CD8-positive, alpha-beta memory T cell (primary cell): ENCODE measurements around the gene LPIN1. TPM values are rescaled to one million over a fixed set of nuclear protein-coding genes. Genes with fewer than 3 reads are reported as not detected.
A peak's percentile ranks its signal among the peaks of the same experiment; 100 is the strongest.

Experiments
- CTCF ChIA-PET: fragments of 350-600 bp; sonication (Branson Sonifier 250); formaldehyde crosslinking; loops from one replicate; lab custom pipeline; 2021; ENCODE audit warnings: antibody characterized with exemption; lab: Charles Lee
- POLR2A ChIA-PET: fragments of 350-600 bp; sonication (Branson Sonifier 250); formaldehyde crosslinking; loops from one replicate; lab custom pipeline; 2021; ENCODE audit warnings: antibody characterized with exemption; lab: Charles Lee
- DNase-seq, 5 donors: peaks; one replicate each; pipeline versions ENCODE4 v3.0.0 to v3.0.0-alpha.2; 2020 to 2022; ENCODE audit warnings: mixed read lengths in 1 of 5
- H3K27ac ChIP-seq: one replicate; pipeline ENCODE4 v1.7.0; 2013; ENCODE audit warnings: low read depth, mild to moderate bottlenecking, low read length, moderate library complexity
- H3K27me3 ChIP-seq: 2 replicates; pipeline ENCODE4 v1.7.0; 2013; ENCODE audit warnings: low read length, mild to moderate bottlenecking; ENCODE audit not compliant: insufficient read depth, poor library complexity, severe bottlenecking
- H3K36me3 ChIP-seq: 2 replicates; pipeline ENCODE4 v1.7.0; 2013; ENCODE audit warnings: mild to moderate bottlenecking, low read length, moderate library complexity; ENCODE audit not compliant: insufficient read depth
- H3K4me1 ChIP-seq: 2 replicates; pipeline ENCODE4 v1.7.0; 2013; ENCODE audit warnings: mild to moderate bottlenecking, low read length, moderate library complexity; ENCODE audit not compliant: insufficient read depth
- H3K4me3 ChIP-seq: 2 replicates; pipeline ENCODE4 v1.7.0; 2013; ENCODE audit warnings: mild to moderate bottlenecking, low read length
- H3K9me3 ChIP-seq: 2 replicates; pipeline ENCODE4 v1.7.0; 2013; ENCODE audit warnings: mild to moderate bottlenecking, low read length
- H3K27ac Mint-ChIP-seq, 8 donors: one replicate each; pipeline ENCODE4 v1.8.0; 2020 to 2021; ENCODE audit warnings: mixed read lengths in 8 of 8, mild to moderate bottlenecking in 6 of 8, inconsistent platforms in 3 of 8, moderate library complexity in 3 of 8
- H3K27me3 Mint-ChIP-seq, 2 donors: one replicate each; pipeline ENCODE4 v1.8.0; 2020 to 2021; ENCODE audit warnings: mixed read lengths in 2 of 2, mild to moderate bottlenecking in 1 of 2, moderate library complexity in 1 of 2
- H3K36me3 Mint-ChIP-seq, 3 donors: one replicate each; pipeline ENCODE4 v1.8.0; 2020 to 2021; ENCODE audit warnings: mixed read lengths in 3 of 3, inconsistent platforms in 1 of 3, mild to moderate bottlenecking in 1 of 3
- H3K4me1 Mint-ChIP-seq, 3 donors: one replicate each; pipeline ENCODE4 v1.8.0; 2020 to 2021; ENCODE audit warnings: mixed read lengths in 3 of 3, inconsistent platforms in 1 of 3, mild to moderate bottlenecking in 1 of 3
- H3K4me3 Mint-ChIP-seq, 7 donors: one replicate each; pipeline ENCODE4 v1.8.0; 2020 to 2021; ENCODE audit warnings: mixed read lengths in 7 of 7, mild to moderate bottlenecking in 6 of 7, moderate library complexity in 4 of 7, inconsistent platforms in 2 of 7
- H3K9me3 Mint-ChIP-seq, 5 donors: one replicate each; pipeline ENCODE4 v1.8.0; 2020 to 2022; ENCODE audit warnings: mixed read lengths in 5 of 5, mild to moderate bottlenecking in 3 of 5, moderate library complexity in 2 of 5, inconsistent platforms in 1 of 5
- polyA plus RNA-seq: library from polyadenylated mRNA; unstranded; fragments of 300-500 nt; fragmentation: Illumina TruSeq; gene quantifications from one replicate; pipeline ENCODE4 v1.2.3, GENCODE V29; 2021
- total RNA-seq, 2 experiments: library from RNA; stranded (reverse); gene quantifications; one replicate each; pipeline ENCODE4 v1.2.3, GENCODE V29; 2021

Gene LPIN1
- total and polyA plus RNA-seq, 3 experiments from 2014 or later, result 25.7 to 37.1 (median 34.8) TPM

- Histone ChIP-seq H3K4me3 (no peak overlapping the region), H3K4me1 (no peaks in the 10 kb centered on the region), H3K27me3 (no peaks in the 10 kb centered on the region), H3K36me3 (no peaks in the 10 kb centered on the region), H3K9me3 (no peaks in the 10 kb centered on the region), H3K27ac (no peak overlapping the region)
- ChIA-PET POLR2A (no interaction called here), CTCF (interaction anchor here (0.9 kb wide), 1 partner anchor 1138 kb away, joined by 4 read pairs; no protein-coding TSS in a partner anchor)
- no peaks in the 10 kb centered on the region for H3K9me3 Mint-ChIP-seq
- peaks cover 1 to 5% of the 10 kb centered on the region in 2 donors for H3K27me3 Mint-ChIP-seq
- no peak overlapping the region for H3K4me3 Mint-ChIP-seq
- no peaks in the 10 kb centered on the region for H3K36me3 Mint-ChIP-seq
- no peak for DNase-seq
- H3K27ac Mint-ChIP-seq, result no peak overlapping the region
- H3K4me1 Mint-ChIP-seq, result peaks cover 3 to 12% (median 7%) of the 10 kb centered on the region in 3 donors
Observed at GRCh38 chr2:11869391-11869991, 123.1 kb downstream of the LPIN1 start.

DNA sequence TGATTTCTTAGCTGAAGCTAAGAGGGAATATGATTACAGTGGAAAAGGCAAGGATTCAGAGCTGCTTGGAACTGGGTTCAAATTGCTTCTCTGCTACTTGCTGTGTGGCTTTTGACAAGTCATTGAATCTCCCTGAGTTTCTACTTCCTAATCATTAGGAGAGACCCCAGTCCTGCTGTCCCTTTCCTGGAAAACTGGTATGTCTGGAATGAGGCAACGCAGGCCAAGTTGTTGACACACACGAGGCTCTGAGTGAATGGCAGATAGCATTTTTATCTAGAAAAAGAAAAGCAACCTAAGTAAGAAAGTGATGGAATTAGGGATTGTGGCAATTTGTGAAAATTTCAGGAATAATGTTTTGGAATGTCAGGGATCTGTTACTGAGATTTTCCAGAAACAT is 123.6 kb downstream of the LPIN1 start:
- no peak overlapping the region for H3K27ac ChIP-seq
- no peak for DNase-seq
- ChIA-PET POLR2A (no interaction called here), CTCF (interaction anchor here (0.9 kb wide), 1 partner anchor 1137 kb away, joined by 4 read pairs; no protein-coding TSS in a partner anchor)
- peaks cover 3 to 12% (median 6%) of the 10 kb centered on the region in 3 donors for H3K4me1 Mint-ChIP-seq
- H3K27me3 Mint-ChIP-seq, result peaks cover 1 to 5% of the 10 kb centered on the region in 2 donors
- H3K36me3 ChIP-seq, result no peaks in the 10 kb centered on the region
- no peak overlapping the region for H3K27ac Mint-ChIP-seq
- H3K9me3 ChIP-seq, result no peaks in the 10 kb centered on the region
- H3K4me3 Mint-ChIP-seq, result no peak overlapping the region
- H3K9me3 Mint-ChIP-seq, result no peaks in the 10 kb centered on the region
- H3K4me1 ChIP-seq, result no peaks in the 10 kb centered on the region
- H3K4me3 ChIP-seq, result no peak overlapping the region
- H3K27me3 ChIP-seq, result no peaks in the 10 kb centered on the region
- no peaks in the 10 kb centered on the region for H3K36me3 Mint-ChIP-seq

GRCh38 chr2:11870584-11870983 is 124.2 kb downstream of the LPIN1 start:
- no peak for DNase-seq
- CTCF ChIA-PET, result no interaction called here
- Mint-ChIP-seq H3K27me3 (peaks cover 1 to 7% of the 10 kb centered on the region in 2 donors), H3K4me1 (peaks cover 3 to 12% (median 6%) of the 10 kb centered on the region in 3 donors), H3K27ac (no peak overlapping the region), H3K4me3 (no peak overlapping the region), H3K36me3 (no peaks in the 10 kb centered on the region), H3K9me3 (no peaks in the 10 kb centered on the region)
- Histone ChIP-seq H3K27me3 (no peaks in the 10 kb centered on the region), H3K36me3 (no peaks in the 10 kb centered on the region), H3K4me3 (no peak overlapping the region), H3K27ac (no peak overlapping the region), H3K9me3 (no peaks in the 10 kb centered on the region), H3K4me1 (no peaks in the 10 kb centered on the region)
- POLR2A ChIA-PET, result no interaction called here

- no peaks in the 10 kb centered on the region for H3K36me3 Mint-ChIP-seq
- ChIA-PET CTCF (no interaction called here), POLR2A (no interaction called here)
- no peaks in the 10 kb centered on the region for H3K27me3 ChIP-seq
- no peaks in the 10 kb centered on the region for H3K36me3 ChIP-seq
- H3K4me3 ChIP-seq, result no peak overlapping the region
- H3K27ac Mint-ChIP-seq, result no peak overlapping the region
- no peak overlapping the region for H3K4me3 Mint-ChIP-seq
- no peak for DNase-seq
- H3K4me1 Mint-ChIP-seq, result peaks cover 3 to 12% (median 6%) of the 10 kb centered on the region in 3 donors
- H3K9me3 ChIP-seq, result no peaks in the 10 kb centered on the region
- no peak overlapping the region for H3K27ac ChIP-seq
- H3K4me1 ChIP-seq, result no peaks in the 10 kb centered on the region
- H3K27me3 Mint-ChIP-seq, result peaks cover 0 to 12% of the 10 kb centered on the region in 2 donors
- no peaks in the 10 kb centered on the region for H3K9me3 Mint-ChIP-seq
Observed at GRCh38 chr2:11871421-11871820, 125.0 kb downstream of the LPIN1 start.

DNA sequence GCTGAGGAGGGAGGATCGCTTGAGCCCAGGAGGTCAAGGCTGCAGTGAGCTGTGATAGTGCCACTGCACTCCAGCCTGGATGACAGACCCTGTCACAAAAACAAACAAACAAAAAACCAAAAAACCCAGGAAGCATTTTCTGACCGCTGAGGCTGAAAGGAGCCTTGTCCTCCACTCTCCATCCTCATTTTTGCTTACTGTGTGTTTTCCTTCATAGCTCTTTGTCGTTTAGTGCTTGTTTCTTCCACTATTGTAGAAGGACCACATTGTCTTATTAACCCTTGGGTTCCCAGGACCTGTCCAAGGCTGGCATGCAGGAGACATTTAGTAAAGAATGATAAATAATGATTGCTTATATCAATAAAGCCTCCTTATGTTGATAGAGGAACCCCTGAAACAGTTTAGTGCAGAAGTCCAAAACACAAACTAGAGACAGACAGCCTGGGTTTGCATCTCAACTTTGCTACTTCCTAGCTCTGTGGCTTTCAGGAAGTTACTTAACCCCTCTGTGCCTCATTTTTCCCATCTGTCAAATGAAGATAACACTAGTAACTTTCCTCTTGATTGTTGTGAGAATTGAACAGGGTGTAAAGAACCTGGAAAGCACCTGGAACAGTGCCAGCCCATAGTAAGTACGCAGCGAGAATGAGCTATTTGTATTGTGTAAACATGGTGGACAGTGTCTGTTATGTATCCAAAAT is 126.0 kb downstream of the LPIN1 start:
- H3K9me3 ChIP-seq, result no peaks in the 10 kb centered on the region
- no peak for DNase-seq
- no peaks in the 10 kb centered on the region for H3K36me3 ChIP-seq
- H3K4me3 ChIP-seq, result no peak overlapping the region
- H3K27me3 ChIP-seq, result no peaks in the 10 kb centered on the region
- no peaks in the 10 kb centered on the region for H3K4me1 ChIP-seq
- Mint-ChIP-seq H3K27ac (peak overlapping the region in 1 of 8 donors; percentile 16), H3K27me3 (peaks cover 0 to 12% of the 10 kb centered on the region in 2 donors), H3K9me3 (no peaks in the 10 kb centered on the region), H3K36me3 (no peaks in the 10 kb centered on the region), H3K4me1 (peaks cover 3 to 12% (median 6%) of the 10 kb centered on the region in 3 donors), H3K4me3 (no peak overlapping the region)
- H3K27ac ChIP-seq, result no peak overlapping the region
- ChIA-PET POLR2A (no interaction called here), CTCF (interaction anchor here (1.3 to 1.5 kb wide), 2 partner anchors 8 to 173 kb away, joined by 3 to 5 read pairs; no protein-coding TSS in a partner anchor)

- POLR2A ChIA-PET, result no interaction called here
- peaks cover 3 to 12% (median 6%) of the 10 kb centered on the region in 3 donors for H3K4me1 Mint-ChIP-seq
Observed at GRCh38 chr2:11872948-11873269, 126.5 kb downstream of the LPIN1 start.

DNA sequence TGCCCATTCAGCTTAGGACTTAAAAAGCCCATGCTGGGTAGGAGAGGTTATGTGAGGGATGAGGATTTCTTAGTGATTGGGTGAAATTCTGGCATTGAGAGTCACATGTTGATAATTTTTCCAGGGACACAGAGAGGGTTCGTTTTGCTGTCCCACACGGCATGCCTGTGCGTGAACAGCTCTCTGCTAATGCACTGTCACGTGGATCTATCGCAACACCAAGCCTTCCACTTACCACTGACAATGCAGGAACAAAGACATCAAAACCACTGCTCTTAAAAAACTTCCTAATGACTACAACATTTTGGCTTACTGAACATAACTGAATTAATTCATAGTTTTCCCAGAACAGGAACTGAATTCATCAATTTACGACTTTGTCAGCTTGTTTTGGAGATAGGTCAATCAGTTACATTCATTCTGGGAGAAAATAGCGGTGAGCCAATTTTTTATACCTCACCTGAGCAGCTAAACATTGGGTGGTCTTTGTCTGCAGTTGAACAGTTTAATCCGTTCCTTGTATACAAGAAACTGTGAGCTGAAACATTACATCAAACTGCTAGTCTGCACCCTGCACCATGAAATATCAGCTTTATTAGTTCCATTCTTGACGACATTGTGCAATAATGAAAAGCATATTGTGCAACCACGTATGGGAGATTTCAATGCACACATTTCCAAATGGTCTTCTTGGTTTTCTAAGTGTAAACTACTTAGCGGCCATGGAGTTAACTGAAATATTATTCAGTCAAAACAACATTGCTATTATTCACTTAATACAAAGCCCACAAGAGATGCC is 127.1 kb downstream of the LPIN1 start:
- POLR2A ChIA-PET, result no interaction called here
- H3K36me3 Mint-ChIP-seq, result no peaks in the 10 kb centered on the region
- no peak for DNase-seq
- peaks cover 2 to 12% of the 10 kb centered on the region in 2 donors for H3K27me3 Mint-ChIP-seq
- peaks cover 3 to 12% (median 6%) of the 10 kb centered on the region in 3 donors for H3K4me1 Mint-ChIP-seq
- H3K9me3 Mint-ChIP-seq, result no peaks in the 10 kb centered on the region
- H3K27me3 ChIP-seq, result no peaks in the 10 kb centered on the region
- H3K27ac Mint-ChIP-seq, result no peak overlapping the region
- no peaks in the 10 kb centered on the region for H3K4me1 ChIP-seq
- no peaks in the 10 kb centered on the region for H3K36me3 ChIP-seq
- H3K27ac ChIP-seq, result no peak overlapping the region
- no peak overlapping the region for H3K4me3 ChIP-seq
- H3K4me3 Mint-ChIP-seq, result no peak overlapping the region
- CTCF ChIA-PET, result interaction anchor here (1.3 to 1.5 kb wide), 2 partner anchors 9 to 172 kb away, joined by 3 to 5 read pairs; no protein-coding TSS in a partner anchor
- H3K9me3 ChIP-seq, result no peaks in the 10 kb centered on the region

More at GRCh38 chr2:11872948-11873269, 126.5 kb downstream of the LPIN1 start:
- no peak for DNase-seq
- Histone ChIP-seq H3K27me3 (no peaks in the 10 kb centered on the region), H3K36me3 (no peaks in the 10 kb centered on the region), H3K4me3 (no peak overlapping the region), H3K27ac (no peak overlapping the region), H3K4me1 (no peaks in the 10 kb centered on the region), H3K9me3 (no peaks in the 10 kb centered on the region)
- Mint-ChIP-seq H3K4me3 (no peak overlapping the region), H3K36me3 (no peaks in the 10 kb centered on the region), H3K27ac (no peak overlapping the region), H3K27me3 (peaks cover 2 to 12% of the 10 kb centered on the region in 2 donors), H3K9me3 (no peaks in the 10 kb centered on the region)
- CTCF ChIA-PET, result interaction anchor here (1.3 to 1.5 kb wide), 2 partner anchors 9 to 172 kb away, joined by 3 to 5 read pairs; no protein-coding TSS in a partner anchor
